ENCODE measurements around the gene FETUB.

The FETUB gene

GRCh38 chr3:186605078-186605477, 35.1 kb upstream of the FETUB start:
- Mint-ChIP-seq H3K4me1 (no peaks in the 10 kb centered on the region), H3K4me3 (no peak overlapping the region), H3K27ac (ENCODE audit: low read depth) (no peak overlapping the region), H3K9me3 (no peaks in the 10 kb centered on the region), H3K27me3 (no peaks in the 10 kb centered on the region), H3K36me3 (ENCODE audit: insufficient read depth) (no peaks in the 10 kb centered on the region)
- no peak for ATAC-seq (replicated peaks; ENCODE audit: extremely low read depth, poor library complexity, severe bottlenecking)
- DNase-seq (ENCODE audit: low spot score in 2 of 2), result no peak

- Mint-ChIP-seq H3K4me3 (no peak overlapping the region), H3K4me1 (no peaks in the 10 kb centered on the region), H3K36me3 (ENCODE audit: insufficient read depth) (no peaks in the 10 kb centered on the region), H3K27ac (ENCODE audit: low read depth) (no peak overlapping the region), H3K27me3 (no peaks in the 10 kb centered on the region), H3K9me3 (no peaks in the 10 kb centered on the region)
- no peak for DNase-seq (ENCODE audit: low spot score in 2 of 2)
- no peak for ATAC-seq (replicated peaks; ENCODE audit: extremely low read depth, poor library complexity, severe bottlenecking)
Observed at GRCh38 chr3:186605561-186606545, 34.3 kb upstream of the FETUB start.

- H3K9me3 Mint-ChIP-seq, result no peaks in the 10 kb centered on the region
- no peak overlapping the region for H3K27ac Mint-ChIP-seq (ENCODE audit: low read depth)
- no peak overlapping the region for H3K4me3 Mint-ChIP-seq
- H3K36me3 Mint-ChIP-seq (ENCODE audit: insufficient read depth), result no peaks in the 10 kb centered on the region
- DNase-seq (ENCODE audit: low spot score in 2 of 2) (no peak), ATAC-seq (replicated peaks; ENCODE audit: extremely low read depth, poor library complexity, severe bottlenecking) (no peak)
- H3K4me1 Mint-ChIP-seq, result no peaks in the 10 kb centered on the region
- H3K27me3 Mint-ChIP-seq, result peaks cover 25% of the 10 kb centered on the region
Observed at GRCh38 chr3:186608624-186609215, 31.5 kb upstream of the FETUB start.

- no peak for ATAC-seq (replicated peaks; ENCODE audit: extremely low read depth, poor library complexity, severe bottlenecking)
- Mint-ChIP-seq H3K27me3 (peaks cover 31% of the 10 kb centered on the region), H3K4me1 (no peaks in the 10 kb centered on the region), H3K36me3 (ENCODE audit: insufficient read depth) (no peaks in the 10 kb centered on the region), H3K9me3 (no peaks in the 10 kb centered on the region), H3K27ac (ENCODE audit: low read depth) (no peak overlapping the region), H3K4me3 (no peak overlapping the region)
- DNase-seq (ENCODE audit: low spot score in 2 of 2), result no peak
Observed at GRCh38 chr3:186609247-186609868, 30.8 kb upstream of the FETUB start.

GRCh38 chr3:186612065-186612464, 28.1 kb upstream of the FETUB start:
- no peak overlapping the region for H3K4me3 Mint-ChIP-seq
- no peaks in the 10 kb centered on the region for H3K9me3 Mint-ChIP-seq
- H3K27ac Mint-ChIP-seq (ENCODE audit: low read depth), result no peak overlapping the region

GRCh38 chr3:186612721-186613636, 27.2 kb upstream of the FETUB start, which contains the start of gene AHSG:
TSS of gene AHSG (plus strand) at chr3:186613060. CDS start at chr3:186613142, 82 bp downstream.
- ATAC-seq (replicated peaks; ENCODE audit: extremely low read depth, poor library complexity, severe bottlenecking), result no peak

More at GRCh38 chr3:186612065-186612464, 28.1 kb upstream of the FETUB start:
- no peak for ATAC-seq (replicated peaks; ENCODE audit: extremely low read depth, poor library complexity, severe bottlenecking)
- peaks cover 5% of the 10 kb centered on the region for H3K36me3 Mint-ChIP-seq (ENCODE audit: insufficient read depth)
- peaks cover 42% of the 10 kb centered on the region for H3K27me3 Mint-ChIP-seq
- peaks cover 10% of the 10 kb centered on the region for H3K4me1 Mint-ChIP-seq
- DNase-seq (ENCODE audit: low spot score in 2 of 2), result no peak

GRCh38 chr3:186613637-186614265, 26.4 kb upstream of the FETUB start:
- H3K27me3 Mint-ChIP-seq, result peaks cover 59% of the 10 kb centered on the region

More at GRCh38 chr3:186612721-186613636, 27.2 kb upstream of the FETUB start, which contains the start of gene AHSG:
- Mint-ChIP-seq H3K4me1 (peaks cover 14% of the 10 kb centered on the region), H3K27ac (ENCODE audit: low read depth) (no peak within 1 kb of the TSS), H3K4me3 (no peak within 1 kb of the TSS), H3K9me3 (no peaks in the 10 kb centered on the region), H3K27me3 (peaks cover 51% of the 10 kb centered on the region), H3K36me3 (ENCODE audit: insufficient read depth) (peaks cover 7% of the 10 kb centered on the region)
- no peak for DNase-seq (ENCODE audit: low spot score in 2 of 2)

GRCh38 chr3:186614266-186614596, 26.0 kb upstream of the FETUB start:
- Mint-ChIP-seq H3K27ac (ENCODE audit: low read depth) (no peak overlapping the region), H3K27me3 (peaks cover 60% of the 10 kb centered on the region), H3K4me1 (peaks cover 14% of the 10 kb centered on the region), H3K36me3 (ENCODE audit: insufficient read depth) (peaks cover 7% of the 10 kb centered on the region), H3K4me3 (no peak overlapping the region), H3K9me3 (no peaks in the 10 kb centered on the region)
- ATAC-seq (replicated peaks; ENCODE audit: extremely low read depth, poor library complexity, severe bottlenecking), result no peak
- DNase-seq (ENCODE audit: low spot score in 2 of 2), result no peak

More at GRCh38 chr3:186613637-186614265, 26.4 kb upstream of the FETUB start:
- no peak overlapping the region for H3K4me3 Mint-ChIP-seq
- H3K36me3 Mint-ChIP-seq (ENCODE audit: insufficient read depth), result peaks cover 7% of the 10 kb centered on the region
- H3K27ac Mint-ChIP-seq (ENCODE audit: low read depth), result no peak overlapping the region
- no peaks in the 10 kb centered on the region for H3K9me3 Mint-ChIP-seq
- H3K4me1 Mint-ChIP-seq, result peaks cover 14% of the 10 kb centered on the region
- DNase-seq (ENCODE audit: low spot score in 2 of 2), result no peak
- ATAC-seq (replicated peaks; ENCODE audit: extremely low read depth, poor library complexity, severe bottlenecking), result no peak

- Mint-ChIP-seq H3K9me3 (no peaks in the 10 kb centered on the region), H3K27ac (ENCODE audit: low read depth) (no peak overlapping the region), H3K4me1 (peaks cover 14% of the 10 kb centered on the region), H3K36me3 (ENCODE audit: insufficient read depth) (peaks cover 7% of the 10 kb centered on the region), H3K4me3 (no peak overlapping the region), H3K27me3 (peaks cover 60% of the 10 kb centered on the region)
- ATAC-seq (replicated peaks; ENCODE audit: extremely low read depth, poor library complexity, severe bottlenecking) (peak; percentile 37), DNase-seq (ENCODE audit: low spot score in 2 of 2) (peak; percentile 60 to 61)
Observed at GRCh38 chr3:186614597-186615483, 25.4 kb upstream of the FETUB start.

- ATAC-seq (replicated peaks; ENCODE audit: extremely low read depth, poor library complexity, severe bottlenecking) (no peak), DNase-seq (ENCODE audit: low spot score in 2 of 2) (no peak)
- Mint-ChIP-seq H3K9me3 (no peaks in the 10 kb centered on the region), H3K27me3 (peaks cover 68% of the 10 kb centered on the region), H3K4me1 (peaks cover 14% of the 10 kb centered on the region), H3K27ac (ENCODE audit: low read depth) (no peak overlapping the region), H3K4me3 (no peak overlapping the region), H3K36me3 (ENCODE audit: insufficient read depth) (peaks cover 7% of the 10 kb centered on the region)
Observed at GRCh38 chr3:186616299-186616617, 23.9 kb upstream of the FETUB start.

Data from central memory CD8-positive, alpha-beta T cell (primary cell).